Right lobe of liver (tissue), 4 donors: Measurements from ENCODE around the gene ZBTB44.

Source experiments
- POLR2A ChIP-seq: fragments of 450-650 bp; IDR thresholded peaks from one replicate; pipeline ENCODE4 v1.6.1; 2017; ENCODE audit warnings: antibody characterized with exemption, mild to moderate bottlenecking
- TF ChIP-seq, protein P1 (sequence below), 4 donors: fragments of 200-600 bp in 3 of 4; fragments of 450-650 bp in 1 of 4; IDR thresholded peaks; one replicate each; pipeline versions ENCODE4 v1.5.1 to v1.8.0; 2016 to 2022; ENCODE audit warnings: antibody characterized with exemption in 4 of 4, mild to moderate bottlenecking in 2 of 4
- donor health status: DM: no; HTN: no; CAD: no.
- donor health status: DM: no; HTN: no; CAD: no.
- donor health status: DM: no; HTN: yes; CAD: no.

DNA sequence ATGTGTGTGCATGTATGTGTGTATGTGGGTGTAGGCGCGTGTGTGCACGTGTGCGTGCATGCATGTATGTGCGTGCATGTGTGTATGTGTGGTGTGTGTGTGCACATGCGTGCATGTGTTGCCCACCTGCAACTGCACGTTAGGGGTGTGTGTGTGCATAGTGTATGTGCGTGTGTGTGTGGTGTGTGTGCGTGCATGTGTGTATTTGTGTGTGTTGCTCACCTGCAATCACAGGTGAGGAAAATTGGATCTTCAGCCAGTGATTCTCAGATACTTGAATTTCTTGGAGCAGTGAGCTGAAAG lies 100.8 kb downstream of the ZBTB44 start:
- TF ChIP-seq, protein P1, sequence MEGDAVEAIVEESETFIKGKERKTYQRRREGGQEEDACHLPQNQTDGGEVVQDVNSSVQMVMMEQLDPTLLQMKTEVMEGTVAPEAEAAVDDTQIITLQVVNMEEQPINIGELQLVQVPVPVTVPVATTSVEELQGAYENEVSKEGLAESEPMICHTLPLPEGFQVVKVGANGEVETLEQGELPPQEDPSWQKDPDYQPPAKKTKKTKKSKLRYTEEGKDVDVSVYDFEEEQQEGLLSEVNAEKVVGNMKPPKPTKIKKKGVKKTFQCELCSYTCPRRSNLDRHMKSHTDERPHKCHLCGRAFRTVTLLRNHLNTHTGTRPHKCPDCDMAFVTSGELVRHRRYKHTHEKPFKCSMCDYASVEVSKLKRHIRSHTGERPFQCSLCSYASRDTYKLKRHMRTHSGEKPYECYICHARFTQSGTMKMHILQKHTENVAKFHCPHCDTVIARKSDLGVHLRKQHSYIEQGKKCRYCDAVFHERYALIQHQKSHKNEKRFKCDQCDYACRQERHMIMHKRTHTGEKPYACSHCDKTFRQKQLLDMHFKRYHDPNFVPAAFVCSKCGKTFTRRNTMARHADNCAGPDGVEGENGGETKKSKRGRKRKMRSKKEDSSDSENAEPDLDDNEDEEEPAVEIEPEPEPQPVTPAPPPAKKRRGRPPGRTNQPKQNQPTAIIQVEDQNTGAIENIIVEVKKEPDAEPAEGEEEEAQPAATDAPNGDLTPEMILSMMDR (IDR thresholded peaks at IDR 0.05) = no peak
- no peak for TF ChIP-seq POLR2A
